ENCODE data around the gene RDH5.
A peak's percentile ranks its signal among the peaks of the same experiment; 100 is the strongest.

Gene RDH5

GRCh38 chr12:55728186-55728938, 8.2 kb downstream of the RDH5 start:
- DNase-seq (ENCODE audit: low read depth): no peak

- peak; percentile 58 for DNase-seq (ENCODE audit: low read depth)
Measured at GRCh38 chr12:55728939-55729818, 9.0 kb downstream of the RDH5 start, which contains the start of gene CD63. CD63 (minus strand) TSS chr12:55729009; CDS start chr12:55728341, 668 bp downstream.

- DNase-seq (ENCODE audit: low read depth): no peak
Measured at GRCh38 chr12:55729819-55730818, 9.9 kb downstream of the RDH5 start.

GRCh38 chr12:55732288-55732687, 12.1 kb downstream of the RDH5 start:
- DNase-seq (ENCODE audit: low read depth): no peak

- DNase-seq (ENCODE audit: low read depth): no peak
Measured at GRCh38 chr12:55733021-55733555, 12.9 kb downstream of the RDH5 start.

GRCh38 chr12:55733858-55734257, 13.7 kb downstream of the RDH5 start:
- DNase-seq (ENCODE audit: low read depth): no peak

GRCh38 chr12:55734595-55734994, 14.4 kb downstream of the RDH5 start:
- DNase-seq (ENCODE audit: low read depth): no peak

- no peak for DNase-seq (ENCODE audit: low read depth)
Measured at GRCh38 chr12:55736076-55736475, 15.9 kb downstream of the RDH5 start.

GRCh38 chr12:55736780-55737580, 16.8 kb downstream of the RDH5 start:
- DNase-seq (ENCODE audit: low read depth): no peak

- no peak for DNase-seq (ENCODE audit: low read depth)
Measured at GRCh38 chr12:55737581-55738122, 17.5 kb downstream of the RDH5 start.

- DNase-seq (ENCODE audit: low read depth): peak; percentile 65
Measured at GRCh38 chr12:55738123-55739024, 18.2 kb downstream of the RDH5 start.

- no peak for DNase-seq (ENCODE audit: low read depth)
Measured at GRCh38 chr12:55739025-55739378, 18.8 kb downstream of the RDH5 start.

- no peak for DNase-seq (ENCODE audit: low read depth)
Measured at GRCh38 chr12:55741931-55742680, 21.9 kb downstream of the RDH5 start.

GRCh38 chr12:55742719-55743405, 22.7 kb downstream of the RDH5 start, which contains the start of gene GDF11:
GDF11 (plus strand) TSS chr12:55743122; CDS start chr12:55743317, 195 bp downstream.
- peak; percentile 59 for DNase-seq (ENCODE audit: low read depth)

GRCh38 chr12:55743406-55744339, 23.5 kb downstream of the RDH5 start:
- DNase-seq (ENCODE audit: low read depth): no peak

GRCh38 chr12:55744340-55745030, 24.3 kb downstream of the RDH5 start:
- no peak for DNase-seq (ENCODE audit: low read depth)

Measured in stimulated activated CD8-positive, alpha-beta memory T cell treated with anti-CD3 and anti-CD28 coated beads, Interleukin-7, amount 100 ng/mL, for 24 hours (primary cell).